PC-3 (cell line): ENCODE measurements around the gene MKI67. TPM values are rescaled to one million over a fixed set of nuclear protein-coding genes. Genes with fewer than 3 reads are reported as not detected.

Experiments
- ATAC-seq: fragments of 200-7000 bp; cut with Tn5 transposase; 2 replicates; pipeline ENCODE4 v1.9.1; 2020; ENCODE audit warnings: mild to moderate bottlenecking, moderate library complexity
- BruUV-seq: library from RNA; stranded (reverse); fragments of 400-500 nt; replicated peaks from 2 replicates; lab custom pipeline; 2021; lab: Mats Ljungman, UMichigan
- CTCF ChIA-PET: fragments of 300-600 bp; sonication (Branson Sonifier 250); formaldehyde crosslinking; loops from one replicate; lab custom pipeline; 2022; ENCODE audit warnings: antibody characterized with exemption; lab: Charles Lee
- POLR2A ChIA-PET: fragments of 300-600 bp; sonication (Branson Sonifier 250); formaldehyde crosslinking; loops from one replicate; lab custom pipeline; 2022; ENCODE audit warnings: antibody characterized with exemption; ENCODE audit not compliant: unreplicated experiment; lab: Charles Lee
- DNase-seq: peaks from one replicate; pipeline ENCODE4 v3.0.0-alpha.2; 2015
- H2AFZ ChIP-seq: fragments of 300-600 bp; sonication (generic); 2 replicates; pipeline ENCODE4 v1.6.0; 2016; ENCODE audit warnings: antibody characterized with exemption, low read length
- H3F3A ChIP-seq: fragments of 300-600 bp; sonication (generic); one replicate; pipeline ENCODE4 v1.6.0; 2017; ENCODE audit warnings: antibody characterized with exemption, low read length, control low read depth, mild to moderate bottlenecking; ENCODE audit not compliant: unreplicated experiment
- H3K27ac ChIP-seq: fragments of 300-600 bp; sonication (generic); 2 replicates; pipeline ENCODE4 v1.5.1; 2016; ENCODE audit warnings: mild to moderate bottlenecking, low read length
- H3K27me3 ChIP-seq: fragments of 300-600 bp; sonication (generic); 2 replicates; pipeline ENCODE4 v1.6.1; 2016; ENCODE audit warnings: low read length, mixed read lengths
- H3K36me3 ChIP-seq: fragments of 300-600 bp; sonication (generic); 2 replicates; pipeline ENCODE4 v1.6.1; 2016; ENCODE audit warnings: low read depth, mixed run types, low read length, mixed read lengths
- H3K4me1 ChIP-seq: fragments of 300-600 bp; sonication (generic); 2 replicates; pipeline ENCODE4 v1.5.1; 2016; ENCODE audit warnings: low read length; ENCODE audit not compliant: insufficient read depth
- H3K4me2 ChIP-seq: fragments of 300-600 bp; sonication (generic); 2 replicates; pipeline ENCODE4 v1.6.0; 2016; ENCODE audit warnings: low read length
- H3K4me3 ChIP-seq: fragments of 300-600 bp; sonication (generic); 2 replicates; pipeline ENCODE4 v1.5.1; 2016; ENCODE audit warnings: mild to moderate bottlenecking, low read length, mixed read lengths
- H3K79me2 ChIP-seq: fragments of 300-600 bp; sonication (generic); 2 replicates; pipeline ENCODE4 v1.6.1; 2017; ENCODE audit warnings: low read length, mixed read lengths
- H3K9ac ChIP-seq: fragments of 300-600 bp; sonication (generic); 2 replicates; pipeline ENCODE4 v1.6.0; 2016; ENCODE audit warnings: mild to moderate bottlenecking, low read length
- H3K9me2 ChIP-seq: fragments of 300-600 bp; sonication (generic); replicated peaks from 2 replicates; pipeline ENCODE4 v1.6.1; 2016; ENCODE audit warnings: mixed run types, low read length, mixed read lengths
- H3K9me3 ChIP-seq: fragments of 300-600 bp; sonication (generic); 2 replicates; pipeline ENCODE4 v1.6.1; 2016; ENCODE audit warnings: low read length, mixed read lengths
- H4K20me1 ChIP-seq: fragments of 300-600 bp; sonication (generic); 2 replicates; pipeline ENCODE4 v1.6.1; 2016; ENCODE audit warnings: low read length, mixed read lengths
- EZH2 ChIP-seq: fragments of 300-600 bp; sonication (generic); IDR thresholded peaks from one replicate; pipeline ENCODE4 v1.6.1; 2017; ENCODE audit warnings: antibody characterized with exemption, mild to moderate bottlenecking, low read length; ENCODE audit not compliant: unreplicated experiment
- EZH2phosphoT487 ChIP-seq: fragments of 300-600 bp; sonication (generic); IDR thresholded peaks from 2 replicates; pipeline ENCODE4 v1.6.1; 2018; ENCODE audit warnings: mild to moderate bottlenecking, antibody characterized with exemption, low read length, borderline replicate concordance
- intact Hi-C: fragments of 100-400 bp; cut with micrococcal nuclease; formaldehyde crosslinking; loops from 2 replicates; pipeline ENCODE4 v1.9.0; 2023
- total RNA-seq: library from RNA; depleted of rRNA; stranded (reverse); fragments of >200 nt; gene quantifications from 2 replicates; pipeline ENCODE4 v1.2.3, GENCODE V29; 2014
- TF ChIP-seq, protein P1 (sequence below): fragments of 300-600 bp; sonication (generic); conservative IDR thresholded peaks from 2 replicates; pipeline ENCODE4 v1.5.1; 2017; ENCODE audit warnings: antibody characterized with exemption, low read depth, mild to moderate bottlenecking, low read length

The MKI67 gene
- total RNA-seq, 1 experiment from 2014 or later = 66.0 TPM

DNA sequence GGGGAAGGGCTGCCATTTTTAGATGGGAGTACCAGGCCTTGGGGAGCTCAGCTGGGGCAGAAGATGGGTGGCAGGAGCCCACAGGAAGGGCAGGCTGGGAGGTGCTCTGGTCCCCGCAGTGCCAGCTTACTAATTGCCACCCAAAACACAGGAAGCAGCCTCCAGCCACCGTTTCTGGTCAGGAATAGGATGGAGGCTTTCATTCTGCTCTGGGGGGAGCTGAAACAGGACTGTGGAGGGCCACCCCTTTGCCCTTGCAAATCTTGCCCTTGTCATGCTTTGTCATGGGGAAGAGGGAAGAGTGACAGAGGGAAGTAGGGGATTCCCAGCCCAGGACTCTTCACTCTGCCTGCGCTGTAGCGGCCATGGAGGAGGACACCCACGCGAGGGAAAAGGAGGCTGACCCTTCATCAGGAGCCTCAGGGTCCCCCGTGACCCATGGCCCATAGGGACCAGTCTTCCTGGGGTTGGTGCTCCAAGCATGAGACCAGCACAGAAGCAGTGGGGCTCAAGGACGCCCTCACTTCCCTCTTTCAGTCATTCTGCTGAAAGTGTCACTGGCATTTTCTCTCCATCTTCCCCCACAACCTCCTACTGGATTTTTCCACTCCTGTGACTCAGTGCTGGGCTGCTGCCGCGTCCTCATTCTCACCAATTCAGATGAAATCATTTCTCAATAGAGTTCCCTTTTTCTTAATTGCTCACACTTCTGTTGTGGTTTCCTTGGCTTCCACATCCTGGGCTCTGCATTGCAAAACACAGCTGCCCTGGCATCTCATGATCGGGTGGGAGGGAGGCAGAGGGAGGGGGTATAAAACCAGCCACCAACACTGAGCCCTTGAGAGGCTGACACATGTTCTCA is 61.9 kb downstream of the MKI67 start:
- Histone ChIP-seq H2AFZ (no peak overlapping the region), H3F3A (no peaks in the 10 kb centered on the region), H3K79me2 (no peaks in the 10 kb centered on the region), H3K36me3 (no peaks in the 10 kb centered on the region), H3K9me3 (no peaks in the 10 kb centered on the region), H3K9ac (no peak overlapping the region), H3K4me2 (no peak overlapping the region), H3K27me3 (no peaks in the 10 kb centered on the region), H4K20me1 (no peaks in the 10 kb centered on the region), H3K27ac (no peak overlapping the region), H3K4me1 (no peaks in the 10 kb centered on the region), H3K9me2 (no peaks in the 10 kb centered on the region), H3K4me3 (no peak overlapping the region)
- DNase-seq (no peak), ATAC-seq (no peak)
- ChIA-PET CTCF (no interaction called here), POLR2A (no interaction called here)
- no peak for TF ChIP-seq EZH2
- intact Hi-C loops = no loop called here
- no TSS peak for BruUV-seq

DNA sequence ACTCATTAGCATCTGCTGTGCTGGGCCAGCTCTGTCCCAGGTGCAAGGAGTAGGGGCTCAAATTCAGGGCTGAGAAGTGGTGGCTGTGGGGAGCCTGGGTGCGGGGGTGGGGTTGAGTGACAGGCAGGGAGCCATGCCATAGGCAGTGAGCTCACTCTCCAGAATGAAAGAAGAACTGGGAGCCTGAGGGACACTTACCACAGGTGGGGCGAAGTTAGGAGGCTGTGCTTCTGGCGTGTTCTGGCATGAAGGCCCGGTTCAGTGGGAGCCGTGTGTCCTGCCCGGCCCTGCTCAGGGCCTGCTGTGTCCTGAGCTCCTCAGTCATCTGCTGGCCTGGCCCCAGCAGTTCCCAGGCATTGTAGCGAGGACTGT is 62.5 kb downstream of the MKI67 start:
- BruUV-seq = no TSS peak
- ATAC-seq = no peak
- Histone ChIP-seq H3K36me3 (no peaks in the 10 kb centered on the region), H3K9ac (no peak overlapping the region), H3K27me3 (no peaks in the 10 kb centered on the region), H4K20me1 (no peaks in the 10 kb centered on the region), H3K9me2 (no peaks in the 10 kb centered on the region), H3K27ac (no peak overlapping the region), H2AFZ (no peak overlapping the region), H3F3A (no peaks in the 10 kb centered on the region), H3K4me3 (no peak overlapping the region), H3K4me2 (no peak overlapping the region), H3K9me3 (no peaks in the 10 kb centered on the region), H3K79me2 (no peaks in the 10 kb centered on the region), H3K4me1 (no peaks in the 10 kb centered on the region)
- no peak for TF ChIP-seq EZH2phosphoT487
- no peak for TF ChIP-seq EZH2
- TF ChIP-seq, protein P1, sequence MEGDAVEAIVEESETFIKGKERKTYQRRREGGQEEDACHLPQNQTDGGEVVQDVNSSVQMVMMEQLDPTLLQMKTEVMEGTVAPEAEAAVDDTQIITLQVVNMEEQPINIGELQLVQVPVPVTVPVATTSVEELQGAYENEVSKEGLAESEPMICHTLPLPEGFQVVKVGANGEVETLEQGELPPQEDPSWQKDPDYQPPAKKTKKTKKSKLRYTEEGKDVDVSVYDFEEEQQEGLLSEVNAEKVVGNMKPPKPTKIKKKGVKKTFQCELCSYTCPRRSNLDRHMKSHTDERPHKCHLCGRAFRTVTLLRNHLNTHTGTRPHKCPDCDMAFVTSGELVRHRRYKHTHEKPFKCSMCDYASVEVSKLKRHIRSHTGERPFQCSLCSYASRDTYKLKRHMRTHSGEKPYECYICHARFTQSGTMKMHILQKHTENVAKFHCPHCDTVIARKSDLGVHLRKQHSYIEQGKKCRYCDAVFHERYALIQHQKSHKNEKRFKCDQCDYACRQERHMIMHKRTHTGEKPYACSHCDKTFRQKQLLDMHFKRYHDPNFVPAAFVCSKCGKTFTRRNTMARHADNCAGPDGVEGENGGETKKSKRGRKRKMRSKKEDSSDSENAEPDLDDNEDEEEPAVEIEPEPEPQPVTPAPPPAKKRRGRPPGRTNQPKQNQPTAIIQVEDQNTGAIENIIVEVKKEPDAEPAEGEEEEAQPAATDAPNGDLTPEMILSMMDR = no peak
- intact Hi-C loops = no loop called here
- no peak for DNase-seq
- POLR2A ChIA-PET = no interaction called here
- CTCF ChIA-PET = no interaction called here

DNA sequence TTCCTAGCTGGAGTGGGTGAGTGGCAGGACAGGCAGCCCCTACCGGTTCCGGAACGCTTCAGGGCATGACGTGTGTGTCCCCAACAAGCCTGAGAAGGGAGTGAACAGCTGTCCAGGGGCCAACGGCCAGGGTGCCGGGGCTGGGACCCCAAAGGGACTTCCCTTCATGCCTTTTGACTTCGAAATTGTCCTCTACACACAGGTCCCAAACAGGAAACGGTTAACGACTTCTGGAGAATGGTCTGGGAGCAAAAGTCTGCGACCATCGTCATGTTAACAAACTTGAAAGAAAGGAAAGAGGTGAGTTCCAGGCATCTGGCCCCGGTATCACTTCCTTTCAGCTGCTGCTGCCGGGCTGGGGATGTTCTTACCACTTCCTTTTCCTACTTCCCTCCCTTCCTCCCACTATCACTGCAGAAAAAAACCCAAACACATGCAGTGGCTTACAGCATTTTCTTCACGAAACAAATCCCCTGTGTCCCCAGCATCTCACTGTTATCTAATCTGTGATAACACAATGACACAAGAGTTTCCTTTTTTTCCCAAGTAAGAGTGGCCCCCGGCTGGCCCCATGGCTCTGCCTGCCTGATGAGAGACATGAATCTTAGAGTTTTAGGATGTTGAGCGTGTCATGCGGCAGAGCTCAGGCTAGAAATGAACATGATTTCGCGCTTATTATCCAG is 63.2 kb downstream of the MKI67 start:
- Histone ChIP-seq H3K9ac (no peak overlapping the region), H4K20me1 (no peaks in the 10 kb centered on the region), H3K27ac (no peak overlapping the region), H3F3A (no peaks in the 10 kb centered on the region), H3K79me2 (no peaks in the 10 kb centered on the region), H3K4me2 (no peak overlapping the region), H3K4me3 (no peak overlapping the region), H3K9me2 (no peaks in the 10 kb centered on the region), H3K36me3 (no peaks in the 10 kb centered on the region), H3K9me3 (no peaks in the 10 kb centered on the region), H2AFZ (no peak overlapping the region), H3K27me3 (no peaks in the 10 kb centered on the region), H3K4me1 (no peaks in the 10 kb centered on the region)
- intact Hi-C loops = no loop called here
- no peak for TF ChIP-seq EZH2
- no peak for TF ChIP-seq EZH2phosphoT487
- TF ChIP-seq, protein P1 = no peak
- DNase-seq = no peak
- no peak for ATAC-seq
- ChIA-PET POLR2A (no interaction called here), CTCF (no interaction called here)
- BruUV-seq = no TSS peak
